Activated CD8-positive, alpha-beta T cell treated with anti-CD3 and anti-CD28 coated beads, Interleukin-2, amount 10 ng/mL, durations not matched to agents 7 days and 5 days (primary cell): ENCODE data around the gene CCDC88C. TPM values are rescaled to one million over a fixed set of nuclear protein-coding genes. Genes with fewer than 3 reads are reported as not detected.
A peak's percentile ranks its signal among the peaks of the same experiment; 100 is the strongest.

ENCODE experiments used
- ATAC-seq: fragments of 150-1000 bp; cut with Tn5 transposase; one replicate; pipeline ENCODE4 v1.10.0; 2021; ENCODE audit warnings: moderate library complexity
- CTCF ChIA-PET: fragments of 350-600 bp; sonication (Branson Sonifier 250); formaldehyde crosslinking; loops from one replicate; lab custom pipeline; 2021; ENCODE audit warnings: antibody characterized with exemption; lab: Charles Lee
- POLR2A ChIA-PET: fragments of 350-600 bp; sonication (Branson Sonifier 250); formaldehyde crosslinking; loops from one replicate; lab custom pipeline; 2021; ENCODE audit warnings: antibody characterized with exemption; lab: Charles Lee
- DNase-seq: peaks from one replicate; pipeline ENCODE4 v3.0.0-alpha.2; 2020
- H3K27ac Mint-ChIP-seq: one replicate; pipeline ENCODE4 v1.8.0; 2021; ENCODE audit warnings: mild to moderate bottlenecking, mixed read lengths
- H3K27me3 Mint-ChIP-seq: one replicate; pipeline ENCODE4 v1.8.0; 2021; ENCODE audit warnings: low read depth, mixed read lengths
- H3K36me3 Mint-ChIP-seq: one replicate; pipeline ENCODE4 v1.8.0; 2021; ENCODE audit warnings: low read depth, mixed read lengths
- H3K4me1 Mint-ChIP-seq: one replicate; pipeline ENCODE4 v1.8.0; 2021; ENCODE audit warnings: low read depth, mixed read lengths
- H3K4me3 Mint-ChIP-seq: one replicate; pipeline ENCODE4 v1.8.0; 2021; ENCODE audit warnings: mild to moderate bottlenecking, mixed read lengths
- H3K9me3 Mint-ChIP-seq: one replicate; pipeline ENCODE4 v1.8.0; 2022; ENCODE audit warnings: mixed read lengths; ENCODE audit not compliant: insufficient read depth
- total RNA-seq, 2 experiments: library from RNA; stranded (reverse); gene quantifications; one replicate each; pipeline ENCODE4 v1.2.3, GENCODE V29; 2021

Gene CCDC88C
- total RNA-seq, 2 experiments from 2014 or later: 147 to 153 TPM

DNA sequence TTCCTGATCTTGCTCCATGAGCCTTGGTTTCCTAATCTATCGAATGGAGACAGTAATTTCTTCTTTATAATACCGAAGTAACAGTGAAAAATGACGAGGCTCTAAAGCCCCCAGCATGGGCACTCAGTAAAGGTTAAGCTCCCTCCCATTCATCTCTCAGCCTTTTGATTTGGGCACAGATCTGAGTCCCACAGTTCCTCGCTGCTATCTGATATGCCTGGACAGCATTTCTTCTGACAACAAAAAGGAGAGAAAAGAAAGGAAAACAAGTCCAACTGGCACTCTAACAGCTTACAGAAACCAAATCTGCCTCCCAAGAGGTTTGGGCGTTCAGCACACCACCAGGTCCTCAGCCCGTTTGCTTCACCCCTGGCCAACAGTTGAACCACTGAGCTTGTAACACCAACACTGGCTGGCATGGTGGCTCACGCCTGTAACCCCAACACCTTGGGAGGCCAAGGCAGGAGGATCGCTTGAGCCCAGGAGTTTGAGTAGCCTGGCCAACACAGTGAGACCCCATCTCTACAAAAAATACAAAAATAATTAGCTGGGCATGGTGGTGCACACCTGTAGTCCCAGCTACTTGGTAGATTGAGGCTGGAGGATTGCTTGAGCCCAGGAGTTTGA is 19.5 kb downstream of the CCDC88C start:
- DNase-seq (no peak), ATAC-seq (no peak)
- Mint-ChIP-seq H3K27ac (peak overlapping the region; percentile 87), H3K4me1 (peaks cover 94% of the 10 kb centered on the region), H3K27me3 (no peaks in the 10 kb centered on the region), H3K9me3 (no peaks in the 10 kb centered on the region), H3K4me3 (peak overlapping the region; percentile 59), H3K36me3 (peaks cover 68% of the 10 kb centered on the region)
- ChIA-PET CTCF (interaction anchor here (0.6 to 10.7 kb wide), 19 partner anchors 10 to 171 kb away, joined by 3 to 151 read pairs (median 5); partner anchors contain the start of gene CCDC88C), POLR2A (interaction anchor here (0.6 to 4.9 kb wide), 20 partner anchors 10 to 1369 kb away, joined by 3 to 38 read pairs (median 5); partner anchors contain the start of genes CCDC88C and DGLUCY)

DNA sequence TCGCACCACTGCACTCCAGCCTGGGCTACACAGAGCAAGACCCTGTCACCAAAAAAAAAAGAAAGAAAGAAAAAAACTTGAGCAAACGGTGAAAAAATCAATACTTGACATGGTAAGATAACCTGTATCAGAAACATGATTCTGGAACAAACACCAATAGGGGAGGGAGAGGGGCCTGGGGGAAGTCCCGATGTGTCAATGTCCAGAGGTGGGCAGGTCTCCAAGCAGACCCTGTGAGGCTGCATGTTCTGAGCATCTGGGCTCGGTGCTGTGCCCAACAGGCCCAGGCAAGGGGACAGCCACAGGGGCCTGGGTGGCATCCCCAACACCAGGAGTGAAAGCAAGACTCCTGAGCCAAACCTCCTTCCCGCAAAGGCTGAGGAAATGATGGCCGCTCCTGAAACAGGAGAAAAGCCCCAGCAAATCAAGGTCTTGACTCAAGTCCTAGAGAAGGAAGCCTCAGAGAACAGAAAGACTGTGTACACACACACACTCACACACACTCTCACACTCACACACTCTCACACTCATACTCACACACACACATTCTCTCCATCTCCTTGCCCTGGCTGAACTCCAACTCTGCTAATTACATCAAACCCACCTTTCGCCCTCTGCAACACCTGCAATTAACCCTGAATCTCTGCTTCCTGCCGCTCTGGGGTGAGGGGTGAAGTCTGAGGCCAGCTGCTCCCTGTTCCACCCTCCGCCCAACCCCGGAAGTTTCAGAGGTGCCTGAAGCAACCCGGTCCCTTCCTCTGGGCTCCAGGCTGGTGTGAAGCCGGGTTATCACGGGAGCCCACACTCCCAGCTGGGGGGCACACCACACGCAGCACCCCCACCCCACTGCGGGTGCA is 20.4 kb downstream of the CCDC88C start:
- ATAC-seq (peak; percentile 76), DNase-seq (peak; percentile 82)
- H3K4me3 Mint-ChIP-seq: peak overlapping the region; percentile 59
- H3K27me3 Mint-ChIP-seq: no peaks in the 10 kb centered on the region
- H3K27ac Mint-ChIP-seq: peak overlapping the region; percentile 87
- ChIA-PET POLR2A (interaction anchor here (0.6 to 4.9 kb wide), 15 partner anchors 9 to 643 kb away, joined by 3 to 38 read pairs (median 6); partner anchors contain the start of genes CCDC88C and TRIP11), CTCF (interaction anchor here (0.8 to 10.7 kb wide), 19 partner anchors 9 to 80 kb away, joined by 3 to 151 read pairs (median 5); partner anchors contain the start of gene CCDC88C)
- H3K4me1 Mint-ChIP-seq: peaks cover 94% of the 10 kb centered on the region
- H3K9me3 Mint-ChIP-seq: no peaks in the 10 kb centered on the region
- peaks cover 60% of the 10 kb centered on the region for H3K36me3 Mint-ChIP-seq

DNA sequence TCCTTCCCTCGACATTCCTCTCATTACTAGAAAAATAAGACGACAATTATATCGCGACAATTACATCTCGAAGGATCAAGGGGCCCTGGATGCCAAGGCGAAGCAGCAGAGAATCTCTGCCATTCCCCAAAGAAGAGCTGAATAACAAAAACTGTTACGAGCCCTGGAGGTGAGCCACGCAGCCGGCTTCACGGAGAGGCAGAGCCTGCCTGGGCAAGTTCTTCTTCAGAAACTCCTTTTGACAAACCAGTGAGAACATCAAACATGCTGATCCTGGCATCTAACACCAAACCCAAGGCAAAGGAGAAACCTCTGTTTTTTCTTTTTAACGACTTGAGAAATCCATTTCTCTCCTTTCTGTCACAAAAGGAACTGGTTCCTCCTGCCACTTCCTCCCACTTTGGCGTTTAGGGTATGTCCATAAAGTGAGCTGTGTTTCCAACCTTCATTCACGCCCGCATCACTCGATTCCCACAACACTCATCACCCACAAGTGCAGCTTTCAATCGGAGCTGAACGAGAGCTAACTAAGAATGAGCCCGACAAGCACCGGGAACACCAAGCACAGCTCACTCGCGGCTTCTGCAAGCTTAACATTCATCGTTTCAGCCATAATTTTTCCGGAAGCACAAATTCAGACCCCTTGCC is 21.5 kb downstream of the CCDC88C start:
- DNase-seq (no peak), ATAC-seq (no peak)
- no peaks in the 10 kb centered on the region for H3K27me3 Mint-ChIP-seq
- peaks cover 60% of the 10 kb centered on the region for H3K36me3 Mint-ChIP-seq
- H3K4me1 Mint-ChIP-seq: peaks cover 98% of the 10 kb centered on the region
- CTCF ChIA-PET: interaction anchor here (0.7 to 10.7 kb wide), 11 partner anchors 8 to 73 kb away, joined by 3 to 151 read pairs (median 4); partner anchors contain the start of gene CCDC88C
- H3K9me3 Mint-ChIP-seq: no peaks in the 10 kb centered on the region
- H3K27ac Mint-ChIP-seq: peak overlapping the region; percentile 87
- POLR2A ChIA-PET: interaction anchor here (0.6 to 4.9 kb wide), 3 partner anchors 20 to 644 kb away, joined by 3 to 36 read pairs (median 4); partner anchors contain the start of gene TRIP11
- peak overlapping the region; percentile 54 for H3K4me3 Mint-ChIP-seq

DNA sequence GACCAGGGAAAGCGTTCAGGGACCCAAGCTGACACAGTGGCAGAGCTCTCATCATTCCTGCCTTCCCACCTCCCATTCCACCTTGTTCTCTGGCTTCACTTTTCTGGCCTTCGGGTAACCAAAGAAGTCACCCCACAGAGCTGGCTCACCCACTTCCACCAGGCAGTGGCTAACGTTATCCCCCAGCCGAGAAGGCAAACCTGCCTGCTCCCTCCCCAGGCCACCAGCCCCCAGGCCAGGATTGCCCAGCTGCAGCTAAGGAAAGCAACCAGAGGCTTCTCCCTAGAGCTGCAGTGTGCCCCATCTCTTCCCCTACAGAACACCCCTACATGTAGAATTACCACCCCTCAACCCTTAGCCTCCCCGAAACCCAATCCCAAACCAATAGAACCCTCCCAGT is 22.2 kb downstream of the CCDC88C start:
- Mint-ChIP-seq H3K36me3 (peaks cover 59% of the 10 kb centered on the region), H3K27me3 (no peaks in the 10 kb centered on the region), H3K4me1 (peaks cover 99% of the 10 kb centered on the region), H3K9me3 (no peaks in the 10 kb centered on the region), H3K27ac (peak overlapping the region; percentile 87), H3K4me3 (peak overlapping the region; percentile 54)
- ATAC-seq (no peak), DNase-seq (no peak)
- CTCF ChIA-PET: interaction anchor here (0.7 to 6.7 kb wide), 7 partner anchors 9 to 78 kb away, joined by 3 to 43 read pairs (median 6); no protein-coding TSS in a partner anchor
- POLR2A ChIA-PET: interaction anchor here (0.5 kb wide), 1 partner anchor 50 kb away, joined by 3 read pairs; no protein-coding TSS in a partner anchor

DNA sequence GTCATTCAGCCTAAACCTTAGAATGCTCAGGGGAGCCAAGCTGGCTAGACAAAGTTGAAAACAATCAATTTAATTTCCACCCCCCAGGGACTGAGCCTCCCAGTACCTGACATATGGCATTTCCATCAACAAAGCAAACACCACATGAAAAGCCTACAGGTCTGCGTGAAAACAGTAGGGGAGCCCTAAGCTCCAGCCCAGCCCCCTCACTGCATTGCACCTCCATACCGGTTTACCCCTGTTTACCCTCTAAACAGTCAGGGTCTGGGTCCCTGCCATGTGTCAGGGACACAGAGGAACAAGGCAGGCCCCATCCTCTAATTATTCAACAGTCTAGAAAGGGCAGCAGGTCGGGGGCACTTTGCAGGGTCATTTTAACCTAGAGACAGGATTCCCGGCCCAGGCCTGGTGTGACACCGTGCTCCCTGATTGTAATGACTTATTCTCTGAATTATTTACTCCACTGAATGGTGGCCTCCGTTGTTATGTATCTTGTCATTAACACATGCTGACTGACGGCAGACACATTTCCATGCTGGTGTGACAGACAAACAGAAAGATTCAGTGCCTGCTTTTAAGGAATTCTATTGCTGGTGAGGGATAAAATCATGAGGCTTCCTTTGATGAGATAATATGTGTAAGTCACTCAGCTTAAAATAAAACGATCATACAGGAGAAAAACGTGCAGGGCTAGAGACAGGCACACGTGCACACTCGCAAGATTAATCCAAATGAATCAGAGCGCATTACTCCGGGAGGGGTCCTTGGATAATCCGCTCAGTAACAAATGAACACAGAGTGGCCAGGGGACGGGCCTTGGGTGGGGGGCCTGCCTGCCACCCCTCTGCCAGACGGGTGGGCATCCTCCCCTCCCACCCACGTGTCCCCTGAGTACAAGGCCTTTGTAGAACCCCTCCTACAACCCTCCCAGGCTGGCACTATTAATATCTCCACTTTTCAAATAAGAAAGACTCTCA is 23.2 kb downstream of the CCDC88C start:
- Mint-ChIP-seq H3K4me1 (peaks cover 94% of the 10 kb centered on the region), H3K27ac (peak overlapping the region; percentile 12), H3K36me3 (peaks cover 55% of the 10 kb centered on the region), H3K4me3 (no peak overlapping the region), H3K9me3 (no peaks in the 10 kb centered on the region), H3K27me3 (no peaks in the 10 kb centered on the region)
- ATAC-seq (no peak), DNase-seq (no peak)
- ChIA-PET POLR2A (interaction anchor here (0.5 to 1.2 kb wide), 3 partner anchors 21 to 51 kb away, joined by 3 read pairs; no protein-coding TSS in a partner anchor), CTCF (interaction anchor here (0.7 to 4.6 kb wide), 5 partner anchors 10 to 77 kb away, joined by 3 to 40 read pairs (median 6); no protein-coding TSS in a partner anchor)

DNA sequence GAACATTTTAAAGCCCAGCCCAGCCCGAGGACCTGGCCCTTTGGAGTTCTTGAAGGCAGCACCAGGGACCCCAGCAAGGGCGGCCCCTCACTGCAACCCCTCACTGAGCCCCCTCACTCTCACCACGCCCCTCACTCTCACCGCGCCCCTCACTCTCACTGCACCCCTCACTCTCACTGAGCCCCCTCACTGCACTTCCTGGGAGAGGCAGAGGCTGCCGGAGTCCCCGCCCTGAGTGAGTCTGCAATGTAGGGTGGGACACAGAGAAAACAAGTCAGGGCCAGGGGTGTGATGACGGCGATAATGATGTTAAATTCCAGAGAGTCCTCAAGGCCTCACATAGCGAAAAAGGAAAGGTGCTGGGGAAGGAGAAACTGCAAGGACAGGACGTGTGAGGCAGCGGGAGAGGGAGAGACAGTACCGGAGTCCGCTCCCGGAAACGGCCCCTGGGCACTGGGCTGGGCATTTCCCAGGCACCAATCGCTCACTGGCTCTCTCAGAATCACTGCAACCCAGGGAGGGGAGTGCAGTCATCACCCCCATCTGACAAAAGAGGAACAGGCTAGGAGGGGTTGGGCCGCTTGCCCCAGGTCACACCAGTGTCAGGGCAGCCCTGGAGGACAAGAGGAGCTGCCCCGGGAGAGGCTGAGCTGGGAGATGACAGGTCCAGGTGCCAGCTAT is 24.9 kb downstream of the CCDC88C start:
- H3K9me3 Mint-ChIP-seq: no peaks in the 10 kb centered on the region
- ChIA-PET POLR2A (interaction anchor here (1.2 kb wide), 2 partner anchors 20 to 23 kb away, joined by 3 read pairs; no protein-coding TSS in a partner anchor), CTCF (interaction anchor here (1.6 to 2.0 kb wide), 2 partner anchors 25 to 69 kb away, joined by 7 to 9 read pairs; partner anchors contain the start of gene CCDC88C)
- ATAC-seq (no peak), DNase-seq (no peak)
- H3K4me3 Mint-ChIP-seq: peak overlapping the region; percentile 16
- peaks cover 95% of the 10 kb centered on the region for H3K4me1 Mint-ChIP-seq
- H3K27ac Mint-ChIP-seq: peak overlapping the region; percentile 67
- no peaks in the 10 kb centered on the region for H3K27me3 Mint-ChIP-seq
- peaks cover 60% of the 10 kb centered on the region for H3K36me3 Mint-ChIP-seq

DNA sequence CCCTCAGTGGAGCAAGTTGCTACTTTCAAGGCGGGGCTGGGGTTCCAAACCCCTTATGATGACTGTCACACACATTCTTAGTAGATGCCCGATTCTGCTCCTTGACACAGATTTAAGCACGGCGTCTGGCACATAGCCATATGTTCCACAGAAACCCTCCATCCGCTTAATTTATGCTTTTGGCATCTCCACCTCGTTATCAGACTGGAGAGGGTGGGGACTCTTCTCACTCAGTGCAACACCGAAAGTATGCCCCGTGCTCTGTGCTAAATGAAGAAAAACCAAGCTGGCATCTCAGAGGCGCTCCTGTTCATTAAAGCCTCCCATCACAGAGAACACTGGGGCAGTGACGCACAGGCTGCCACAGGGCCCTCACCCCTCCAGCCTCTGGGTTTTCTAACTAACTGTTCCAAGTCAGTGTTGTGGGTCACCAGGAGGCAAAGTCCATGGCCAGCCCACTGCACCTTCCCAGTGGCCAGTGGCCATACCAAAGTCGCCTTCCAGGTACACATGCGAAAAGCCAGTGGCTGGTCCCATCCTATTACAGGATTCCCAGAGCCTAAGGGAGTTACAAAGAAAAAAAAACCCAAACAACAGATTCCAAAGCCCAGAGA is 27.3 kb downstream of the CCDC88C start:
- H3K27ac Mint-ChIP-seq: peak overlapping the region; percentile 73
- DNase-seq: no peak
- H3K4me3 Mint-ChIP-seq: peak overlapping the region; percentile 5
- no peaks in the 10 kb centered on the region for H3K9me3 Mint-ChIP-seq
- ChIA-PET CTCF (interaction anchor here (0.8 to 2.3 kb wide), 3 partner anchors 24 to 35 kb away, joined by 3 to 5 read pairs (median 3); no protein-coding TSS in a partner anchor), POLR2A (interaction anchor here (1.7 kb wide), 2 partner anchors 15 to 26 kb away, joined by 4 to 6 read pairs; no protein-coding TSS in a partner anchor)
- no peak for ATAC-seq
- H3K36me3 Mint-ChIP-seq: peaks cover 59% of the 10 kb centered on the region
- peaks cover 88% of the 10 kb centered on the region for H3K4me1 Mint-ChIP-seq
- no peaks in the 10 kb centered on the region for H3K27me3 Mint-ChIP-seq

DNA sequence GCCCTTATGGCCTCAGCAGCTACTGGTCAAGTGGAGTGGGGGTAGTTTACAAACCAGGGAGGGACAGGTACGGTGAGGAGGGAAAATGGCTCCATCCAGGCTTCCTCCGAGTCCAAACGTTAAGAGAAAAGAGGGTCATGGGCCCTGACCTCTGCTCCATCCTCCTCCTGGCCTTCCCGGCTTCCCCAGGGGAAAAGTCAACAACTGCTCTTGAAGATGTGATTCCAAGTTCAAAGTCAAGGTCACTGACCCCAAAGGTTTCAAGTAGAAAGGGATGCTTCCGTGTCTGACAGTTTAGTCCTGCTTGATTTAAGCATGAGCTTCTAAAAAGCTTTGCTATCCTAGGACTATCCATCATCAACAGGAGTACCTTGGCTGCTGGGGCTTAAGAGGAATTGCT is 28.5 kb downstream of the CCDC88C start:
- Mint-ChIP-seq H3K36me3 (peaks cover 60% of the 10 kb centered on the region), H3K4me3 (no peak overlapping the region)
- POLR2A ChIA-PET: interaction anchor here (0.7 to 2.3 kb wide), 2 partner anchors 9 to 16 kb away, joined by 5 to 8 read pairs; no protein-coding TSS in a partner anchor

DNA sequence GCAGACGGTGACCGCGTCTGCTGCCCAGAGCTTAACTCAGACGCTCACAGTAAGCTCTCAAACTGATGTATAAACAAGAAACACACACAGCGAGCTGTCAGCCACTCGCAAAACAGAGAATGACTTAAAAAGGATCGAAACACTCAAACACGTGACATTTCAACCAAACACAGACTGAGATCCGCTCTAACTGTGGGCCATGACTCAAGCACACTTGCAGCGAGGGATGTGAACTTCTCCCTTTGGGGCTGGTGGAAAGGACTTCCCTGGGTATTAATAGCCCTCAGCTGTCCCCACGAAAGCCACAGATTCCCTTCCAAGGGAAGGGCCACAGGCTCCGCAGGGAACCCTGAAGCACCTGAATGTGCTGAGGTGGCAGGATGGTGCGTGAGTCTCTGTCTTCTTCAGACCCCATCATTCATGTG is 29.1 kb downstream of the CCDC88C start:
- peak overlapping the region; percentile 78 for H3K27ac Mint-ChIP-seq
- H3K4me3 Mint-ChIP-seq: peak overlapping the region; percentile 35
- peaks cover 84% of the 10 kb centered on the region for H3K4me1 Mint-ChIP-seq
- H3K9me3 Mint-ChIP-seq: no peaks in the 10 kb centered on the region
- POLR2A ChIA-PET: interaction anchor here (0.6 to 2.3 kb wide), 8 partner anchors 10 to 38 kb away, joined by 3 to 8 read pairs (median 3); partner anchors contain the start of gene CCDC88C
- H3K27me3 Mint-ChIP-seq: no peaks in the 10 kb centered on the region
- H3K36me3 Mint-ChIP-seq: peaks cover 61% of the 10 kb centered on the region
- DNase-seq (peak; percentile 70), ATAC-seq (peak; percentile 82)
- CTCF ChIA-PET: interaction anchor here (0.8 to 2.5 kb wide), 11 partner anchors 9 to 65 kb away, joined by 3 to 10 read pairs (median 6); no protein-coding TSS in a partner anchor

More for the DNA sequence above, 28.5 kb downstream of the CCDC88C start:
- no peak for DNase-seq
- no peak for ATAC-seq
- no peaks in the 10 kb centered on the region for H3K27me3 Mint-ChIP-seq
- H3K27ac Mint-ChIP-seq: peak overlapping the region; percentile 78
- CTCF ChIA-PET: interaction anchor here (1.2 to 2.5 kb wide), 9 partner anchors 9 to 66 kb away, joined by 3 to 9 read pairs (median 5); no protein-coding TSS in a partner anchor
- H3K4me1 Mint-ChIP-seq: peaks cover 88% of the 10 kb centered on the region
- H3K9me3 Mint-ChIP-seq: no peaks in the 10 kb centered on the region
